ENCODE measurements around the gene CNDP1. TPM values are rescaled to one million over a fixed set of nuclear protein-coding genes. Genes with fewer than 3 reads are reported as not detected.

Gene CNDP1
- total RNA-seq, 4 donors from 2014 or later = 0.24 to 1.0 (median 0.90) TPM; not detected in 1

GRCh38 chr18:74516271-74517235 is 17.7 kb upstream of the CNDP1 start:
- Histone ChIP-seq H3K4me1 (no peaks in the 10 kb centered on the region), H3K27ac (no peak overlapping the region), H3K4me3 (no peak overlapping the region), H3K36me3 (no peaks in the 10 kb centered on the region), H3K27me3 (no peaks in the 10 kb centered on the region), H3K9me3 (no peaks in the 10 kb centered on the region)
- no peak for DNase-seq
- no peak for TF ChIP-seq CTCF (IDR thresholded peaks at IDR 0.05)
- no peak for TF ChIP-seq POLR2A (IDR thresholded peaks at IDR 0.05)
- intact Hi-C loops (cut with DNase I; ENCODE audit: low total_unique reads) = no loop called here

- DNase-seq = no peak
- no peak for TF ChIP-seq POLR2A (IDR thresholded peaks at IDR 0.05)
- TF ChIP-seq CTCF (IDR thresholded peaks at IDR 0.05) = no peak
- Histone ChIP-seq H3K27me3 (no peaks in the 10 kb centered on the region), H3K36me3 (no peaks in the 10 kb centered on the region), H3K4me1 (no peaks in the 10 kb centered on the region), H3K4me3 (no peak overlapping the region), H3K9me3 (no peaks in the 10 kb centered on the region), H3K27ac (no peak overlapping the region)
- intact Hi-C loops (cut with DNase I; ENCODE audit: low total_unique reads) = no loop called here
Measured at GRCh38 chr18:74517236-74517630, 17.1 kb upstream of the CNDP1 start.

GRCh38 chr18:74518456-74519295 is 15.6 kb upstream of the CNDP1 start:
- Histone ChIP-seq H3K9me3 (no peaks in the 10 kb centered on the region), H3K4me1 (no peaks in the 10 kb centered on the region), H3K36me3 (no peaks in the 10 kb centered on the region), H3K27me3 (no peaks in the 10 kb centered on the region), H3K27ac (no peak overlapping the region), H3K4me3 (no peak overlapping the region)
- intact Hi-C loops (cut with DNase I; ENCODE audit: low total_unique reads) = no loop called here
- no peak for DNase-seq
- TF ChIP-seq POLR2A (IDR thresholded peaks at IDR 0.05) (no peak), CTCF (IDR thresholded peaks at IDR 0.05) (no peak)

- no peak for TF ChIP-seq POLR2A (IDR thresholded peaks at IDR 0.05)
- no peak for TF ChIP-seq CTCF (IDR thresholded peaks at IDR 0.05)
- DNase-seq = no peak
- no peaks in the 10 kb centered on the region for H3K27me3 ChIP-seq
- H3K4me3 ChIP-seq = no peak overlapping the region
- no peaks in the 10 kb centered on the region for H3K9me3 ChIP-seq
- no peak overlapping the region for H3K27ac ChIP-seq
- no peaks in the 10 kb centered on the region for H3K4me1 ChIP-seq
- no peaks in the 10 kb centered on the region for H3K36me3 ChIP-seq
- intact Hi-C loops (cut with DNase I; ENCODE audit: low total_unique reads) = no loop called here
Measured at GRCh38 chr18:74519320-74520095, 14.8 kb upstream of the CNDP1 start.
